HG02840 (cell line): ENCODE data around the gene CPLANE1.

Source experiments
- ATAC-seq: cut with Tn5 transposase; IDR thresholded peaks from one replicate; pipeline ENCODE4 v1.9.1; 2021; ENCODE audit warnings: mild to moderate bottlenecking, moderate library complexity, moderate number of reproducible peaks; ENCODE audit not compliant: unreplicated experiment, low FRiP score

The CPLANE1 gene

GRCh38 chr5:37075399-37075950, 173.7 kb downstream of the CPLANE1 start:
- ATAC-seq: no peak

- ATAC-seq: no peak
These were observed 177.1 kb downstream of the CPLANE1 start for GRCh38 chr5:37071901-37072581.

- no peak for ATAC-seq
These were observed 177.7 kb downstream of the CPLANE1 start for GRCh38 chr5:37071487-37071886.

- no peak for ATAC-seq
These were observed 184.7 kb downstream of the CPLANE1 start for GRCh38 chr5:37064442-37064841.

GRCh38 chr5:37063739-37064138, 185.4 kb downstream of the CPLANE1 start:
- ATAC-seq: no peak

GRCh38 chr5:37060030-37060429, 189.1 kb downstream of the CPLANE1 start:
- ATAC-seq: no peak

GRCh38 chr5:37056762-37057161, 192.4 kb downstream of the CPLANE1 start:
- ATAC-seq: no peak
